ENCODE data around the gene RERE.

The RERE gene

DNA sequence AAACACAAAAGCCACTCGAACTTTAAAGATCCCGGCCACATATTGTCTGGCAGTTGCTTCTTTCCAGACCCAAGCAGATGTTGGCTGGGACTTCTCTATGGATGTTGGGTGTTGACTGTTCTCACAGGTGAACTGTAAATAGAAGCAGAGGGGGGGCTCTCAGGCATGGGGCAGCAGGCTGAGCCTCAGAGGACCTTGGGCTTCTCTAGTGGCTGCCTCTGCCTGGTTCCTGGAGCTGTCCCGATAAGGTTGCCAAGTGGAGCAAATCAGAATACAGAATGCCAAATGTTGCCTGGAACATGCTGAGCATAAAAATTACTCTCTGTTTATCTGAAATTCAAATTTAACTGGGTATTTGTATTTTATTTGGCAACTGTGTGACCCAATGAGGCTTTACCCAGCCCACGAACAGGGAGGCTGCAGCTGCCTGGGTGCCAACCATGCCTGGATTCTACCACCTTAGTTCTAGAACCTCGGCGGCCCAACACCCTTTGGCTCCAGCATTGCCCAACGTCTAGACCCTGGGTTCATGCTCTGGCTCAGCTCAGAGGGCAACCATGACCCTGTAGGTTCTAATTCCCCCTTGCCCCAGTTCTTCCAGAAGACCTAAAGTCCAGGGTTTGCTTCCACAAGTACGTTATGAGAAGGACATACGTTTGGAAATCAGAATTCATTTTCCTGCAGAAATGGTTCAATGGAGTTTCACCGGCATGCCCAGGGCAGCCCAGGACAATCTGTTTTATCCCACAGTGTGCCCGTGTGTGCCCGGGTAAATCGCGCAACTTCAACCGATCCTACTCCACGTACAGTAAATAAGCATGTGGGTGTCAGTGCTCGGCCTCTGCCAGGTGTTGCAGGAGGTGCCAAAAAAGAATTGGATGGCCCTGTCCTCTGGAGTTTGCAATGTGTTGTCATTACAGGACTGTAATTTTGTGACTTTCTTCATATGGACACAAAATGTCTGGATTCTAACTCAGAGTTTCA is 504.9 kb downstream of the RERE start:
- peak; percentile 98 for DNase-seq

DNA sequence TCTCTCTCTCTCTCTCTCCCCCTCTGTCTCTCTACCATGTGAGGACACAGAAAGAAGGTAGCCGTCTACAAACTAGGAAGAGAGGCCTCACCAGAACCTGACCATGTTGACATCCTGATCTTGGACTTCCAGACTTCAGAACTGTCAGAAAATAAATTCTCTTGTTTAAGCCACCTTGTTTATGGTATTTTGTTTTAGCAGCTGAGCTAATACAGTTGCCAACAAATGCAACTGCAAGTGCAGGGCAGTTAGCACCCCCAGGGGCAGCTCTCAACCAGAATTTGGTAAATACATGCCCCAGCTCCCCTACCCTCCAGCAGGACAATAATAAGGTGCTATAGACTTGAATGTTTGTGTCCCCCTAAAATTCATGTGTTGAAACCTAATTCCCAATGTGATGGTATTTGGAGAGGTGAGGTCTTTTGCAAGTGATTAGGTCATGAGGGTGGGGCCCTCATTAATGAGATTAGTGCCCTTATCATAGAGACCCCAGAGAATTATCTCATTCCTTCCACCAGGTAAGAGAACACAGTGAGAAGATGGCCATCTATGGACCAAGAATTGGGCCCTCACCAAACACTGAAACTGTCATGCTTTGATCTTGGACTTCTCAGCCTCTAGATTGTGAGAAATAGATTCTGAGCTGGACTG is 506.2 kb downstream of the RERE start:
- DNase-seq, result no peak

- DNase-seq, result no peak
Measured at GRCh38 chr1:8307628-8308027, 509.8 kb downstream of the RERE start.

GRCh38 chr1:8303876-8304275 is 513.6 kb downstream of the RERE start:
- DNase-seq, result no peak

GRCh38 chr1:8303141-8303540 is 514.3 kb downstream of the RERE start:
- DNase-seq, result no peak

Measured in NCI-H510A (cell line).